K562 (cell line): ENCODE data around the gene GLYATL3. TPM values are rescaled to one million over a fixed set of nuclear protein-coding genes. Genes with fewer than 3 reads are reported as not detected.

Experiments
- ATAC-seq: fragments of 200-7000 bp; cut with Tn5 transposase; 3 replicates; pipeline ENCODE4 v1.9.1; 2020; ENCODE audit warnings: moderate library complexity
- BruUV-seq: library from RNA; stranded (reverse); fragments of 400-500 nt; replicated peaks from 2 replicates; lab custom pipeline; 2021; lab: Mats Ljungman, UMichigan
- CTCF ChIA-PET: fragments of 300-600 bp; formaldehyde crosslinking; extraction: SDS; loops from one replicate; lab custom pipeline; 2021; ENCODE audit warnings: low intra/inter-chr PET ratio; lab: Yijun Ruan, JAX
- POLR2A ChIA-PET: fragments of 300-600, 350-650 bp; sonication (Branson Sonifier 250); formaldehyde crosslinking; extraction: SDS; loops from one replicate; lab custom pipeline; 2021; ENCODE audit warnings: antibody characterized with exemption, inconsistent platforms; lab: Yijun Ruan, JAX
- DNase-seq, 4 experiments: peaks; one replicate each; pipeline versions ENCODE4 v3.0.0 to v3.0.0-alpha.2; 2011 to 2018; ENCODE audit warnings: low spot score in 3 of 4, mixed read lengths in 3 of 4; ENCODE audit errors: extremely low read depth in 1 of 4
- FAIRE-seq: peaks from 2 replicates; lab custom pipeline; 2011; peaks lifted over from hg19 to GRCh38; lab: Jason Lieb, UNC
- H2AFZ ChIP-seq: 2 replicates; pipeline ENCODE4 v1.6.0; 2011; ENCODE audit warnings: low read depth, low read length, control low read depth, inconsistent platforms
- H3K27ac ChIP-seq: fragments of 200-600 bp; 3 replicates; pipeline ENCODE4 v1.8.0; 2011; ENCODE audit warnings: low read depth, mild to moderate bottlenecking, control low read depth, inconsistent platforms, low read length, moderate library complexity, mixed read lengths; ENCODE audit errors: extremely low read depth
- H3K27me3 ChIP-seq, 2 experiments: fragments of 300-600 bp in 1 of 2; 2 replicates in 1 of 2; 3 replicates in 1 of 2; pipeline versions ENCODE4 v1.6.0 to v1.8.0; 2011; ENCODE audit warnings: inconsistent platforms in 2 of 2, low read length in 2 of 2, mild to moderate bottlenecking in 1 of 2, mixed read lengths in 1 of 2, moderate library complexity in 1 of 2; ENCODE audit not compliant: control insufficient read depth in 2 of 2, insufficient read depth in 2 of 2
- H3K36me3 ChIP-seq: fragments of 300-600 bp; 3 replicates; pipeline ENCODE4 v1.8.0; 2011; ENCODE audit warnings: mild to moderate bottlenecking, low read length, inconsistent platforms; ENCODE audit not compliant: control insufficient read depth, insufficient read depth
- H3K4me1 ChIP-seq, 2 experiments: fragments of 200-600 bp in 1 of 2; replicated peaks in 1 of 2; 2 replicates in 1 of 2; 3 replicates in 1 of 2; pipeline versions ENCODE4 v1.5.1 to v1.8.0; 2011; ENCODE audit warnings: inconsistent platforms in 2 of 2, low read length in 2 of 2, mild to moderate bottlenecking in 1 of 2, mixed read lengths in 1 of 2, moderate library complexity in 1 of 2; ENCODE audit not compliant: control insufficient read depth in 2 of 2, insufficient read depth in 2 of 2
- H3K4me2 ChIP-seq: 2 replicates; pipeline ENCODE4 v1.6.1; 2011; ENCODE audit warnings: low read length, control low read depth, inconsistent platforms, mixed read lengths; ENCODE audit not compliant: insufficient read depth
- H3K4me3 ChIP-seq: fragments of 200-600 bp; sonication (generic), shearing (Covaris generic); 2 replicates; pipeline ENCODE4 v1.5.1; 2016; ENCODE audit warnings: control low read depth, inconsistent platforms
- H3K79me2 ChIP-seq: fragments of 200-600 bp; 3 replicates; pipeline ENCODE4 v1.8.0; 2011; ENCODE audit warnings: low read length, inconsistent platforms; ENCODE audit not compliant: control insufficient read depth, insufficient read depth
- H3K9ac ChIP-seq, 2 experiments: 2 replicates each; pipeline versions ENCODE4 v1.6.0 to v1.6.1; 2011; ENCODE audit warnings: low read depth in 2 of 2, low read length in 2 of 2, control low read depth in 1 of 2, inconsistent platforms in 1 of 2, mild to moderate bottlenecking in 1 of 2, mixed read lengths in 1 of 2; ENCODE audit not compliant: insufficient read depth in 1 of 2
- H3K9me1 ChIP-seq: one replicate; pipeline ENCODE4 v1.6.0; 2011; ENCODE audit warnings: inconsistent platforms, mild to moderate bottlenecking, low read length, moderate library complexity; ENCODE audit not compliant: control insufficient read depth, insufficient read depth
- H3K9me3 ChIP-seq: replicated peaks from 2 replicates; pipeline ENCODE4 v1.5.1; 2011; ENCODE audit warnings: low read depth, low read length, inconsistent platforms; ENCODE audit not compliant: control insufficient read depth, insufficient read depth
- H4K20me1 ChIP-seq: replicated peaks from 2 replicates; pipeline ENCODE4 v1.6.1; 2011; ENCODE audit warnings: low read length, inconsistent platforms, mixed read lengths; ENCODE audit not compliant: control insufficient read depth, insufficient read depth
- ARID3A ChIP-seq: IDR thresholded peaks from 2 replicates; pipeline ENCODE4 v1.6.1; 2012; ENCODE audit warnings: low read depth, low read length, improper control_type of control experiment, borderline replicate concordance
- BCOR ChIP-seq: fragments of 450-650 bp; IDR thresholded peaks from 2 replicates; pipeline ENCODE4 v1.6.1; 2016
- BDP1 ChIP-seq: IDR thresholded peaks from 3 replicates; pipeline ENCODE4 v1.6.1; 2011; ENCODE audit not compliant: insufficient read length, insufficient read depth
- CC2D1A ChIP-seq: fragments of 450-650 bp; IDR thresholded peaks from 2 replicates; pipeline ENCODE4 v1.6.1; 2017; ENCODE audit warnings: mild to moderate bottlenecking
- ERF ChIP-seq: fragments of 450-650 bp; formaldehyde crosslinking; IDR thresholded peaks from 2 replicates; pipeline ENCODE4 v1.4.0; 2020; ENCODE audit warnings: mild to moderate bottlenecking, mixed read lengths
- FOXA1 ChIP-seq: fragments of 450-650 bp; IDR thresholded peaks from 2 replicates; pipeline ENCODE4 v1.6.1; 2016; ENCODE audit warnings: mild to moderate bottlenecking, borderline replicate concordance
- FOXM1 ChIP-seq, 2 experiments: fragments of 450-650 bp in 1 of 2; sonication (generic) in 1 of 2; formaldehyde crosslinking in 1 of 2; IDR thresholded peaks; 2 replicates each; pipeline versions ENCODE4 v1.6.1 to v1.9.0; 2017 to 2022; ENCODE audit warnings: low read depth in 2 of 2, mild to moderate bottlenecking in 2 of 2, missing genetic modification reagents in 1 of 2, moderate library complexity in 1 of 2
- MCM3 ChIP-seq: fragments of 450-650 bp; IDR thresholded peaks from 2 replicates; pipeline ENCODE4 v1.6.1; 2016
- MCM5 ChIP-seq: fragments of 450-650 bp; IDR thresholded peaks from 2 replicates; pipeline ENCODE4 v1.6.1; 2016; ENCODE audit warnings: low read depth
- NONO ChIP-seq, 2 experiments: fragments of 200-400 bp in 1 of 2; fragments of 450-650 bp in 1 of 2; formaldehyde crosslinking in 1 of 2; IDR thresholded peaks; 2 replicates each; pipeline ENCODE4 v1.6.1; 2017; ENCODE audit warnings: low read depth in 2 of 2, mild to moderate bottlenecking in 2 of 2, moderate library complexity in 2 of 2, low read length in 1 of 2
- PRMT5 ChIP-seq: sonication (generic); formaldehyde crosslinking; IDR thresholded peaks from 2 replicates; pipeline ENCODE4 v1.5.0; 2020; ENCODE audit warnings: missing genetic modification reagents
- SAFB2 ChIP-seq: fragments of 200-400 bp; formaldehyde crosslinking; IDR thresholded peaks from 2 replicates; pipeline ENCODE4 v1.6.1; 2018; ENCODE audit warnings: borderline replicate concordance, low read length, low read depth, moderate library complexity; ENCODE audit not compliant: severe bottlenecking
- SRSF1 ChIP-seq: fragments of 200-400 bp; formaldehyde crosslinking; IDR thresholded peaks from 2 replicates; pipeline ENCODE4 v1.6.1; 2017; ENCODE audit warnings: mild to moderate bottlenecking, low read depth, low read length, moderate library complexity
- U2AF1 ChIP-seq: fragments of 200-400 bp; formaldehyde crosslinking; optimal IDR thresholded peaks from 2 replicates; pipeline ENCODE3; 2017; ENCODE audit warnings: mild to moderate bottlenecking, low read depth, low read length, moderate library complexity
- ZNF146 ChIP-seq: IDR thresholded peaks from one replicate; pipeline ENCODE4 v1.6.1; 2018; ENCODE audit warnings: missing compliant biosample characterization; ENCODE audit not compliant: unreplicated experiment
- ZNF780A ChIP-seq: fragments of 250-450 bp; sonication (Bioruptor Pico); IDR thresholded peaks from 2 replicates; pipeline ENCODE4 v1.5.0; 2021; ENCODE audit warnings: mild to moderate bottlenecking
- ZNF79 ChIP-seq: fragments of 250-450 bp; sonication (Bioruptor Pico); IDR thresholded peaks from 2 replicates; pipeline ENCODE4 v1.4.0; 2020; ENCODE audit warnings: low read depth, mild to moderate bottlenecking, moderate library complexity
- WGBS: fragments of 100-300 bp; shearing (Covaris generic); methylation state at CpG from one replicate; pipeline ENCODE4 v1.1.6; 2016; ENCODE audit warnings: low coverage, mixed read lengths; ENCODE audit not compliant: insufficient coverage; ENCODE audit errors: missing lambda C conversion rate; 5-methylcytosine and 5-hydroxymethylcytosine counted together
- in situ Hi-C: fragments of 300-500 bp; cut with MboI; formaldehyde crosslinking; loops from 4 replicates; pipeline ENCODE4 v1.15.0; 2018; ENCODE audit warnings: inconsistent platforms, mixed read lengths
- intact Hi-C: fragments of 100-400 bp; cut with micrococcal nuclease; formaldehyde crosslinking; loops from 2 replicates; pipeline ENCODE4 v1.14.2; 2022
- polyA plus RNA-seq, 8 experiments: library from polyadenylated mRNA; depleted of rRNA in 4 of 8; stranded (reverse) in 5 of 8; unstranded in 3 of 8; fragments of >200 nt; fragmentation: Nextera tagmentation in 2 of 8; fragmentation: Illumina TruSeq in 1 of 8; extraction: Ambion mirVana in 2 of 8; extraction: Trizol in 1 of 8; gene quantifications; 2 replicates each; pipeline versions ENCODE4 v1.2.1 to v1.2.3, GENCODE V29; 2011 to 2014; ENCODE audit warnings: inconsistent platforms in 1 of 8, missing spikeins in 1 of 8
- total RNA-seq, 7 experiments: library from RNA; depleted of rRNA in 6 of 7; stranded (reverse); fragments of >200 nt in 6 of 7; fragmentation: Illumina TruSeq in 2 of 7; extraction: Trizol in 2 of 7; gene quantifications; 2 replicates each; pipeline versions ENCODE4 v1.2.1 to v1.2.3, GENCODE V29; 2011 to 2021; ENCODE audit warnings: low replicate concordance in 1 of 7

GLYATL3 gene
- total and polyA plus RNA-seq, 9 of the 15 experiments (the other 6 are each of a cell fraction or from before 2014, with no cell fraction given), result not detected

- peak; percentile 95 for TF ChIP-seq ARID3A
- peak; percentile 35 for TF ChIP-seq FOXM1 (IDR thresholded peaks at IDR 0.05; ENCODE audit: low read depth)
- TF ChIP-seq FOXM1 (CRISPR knock-in tag; IDR thresholded peaks at IDR 0.05; ENCODE audit: low read depth), result no peak
- no peak for TF ChIP-seq SAFB2
- TF ChIP-seq SRSF1, result no peak
- TF ChIP-seq CC2D1A, result peak; percentile 88
- TF ChIP-seq U2AF1, result no peak
Observed at GRCh38 chr6:49531774-49532569, 32.2 kb downstream of the GLYATL3 start (continued).

- Histone ChIP-seq H3K36me3 (no peaks in the 10 kb centered on the region), H3K4me2 (no peak overlapping the region), H3K4me1 (peaks cover 0 to 4% of the 10 kb centered on the region in 2 experiments; a peak in 3 of 5 replicates), H3K9ac (no peak overlapping the region), H2AFZ (no peak overlapping the region), H3K79me2 (no peaks in the 10 kb centered on the region)
- FAIRE-seq (no peak), ATAC-seq (no peak), DNase-seq (no peak)
- intact Hi-C loops, result loop anchor here (1.0 kb wide), 1 partner anchor 72 kb away; no protein-coding TSS in a partner anchor
- WGBS, result 71% methylated on average over 5 of the region's 5 CpGs
- no peak for TF ChIP-seq ERF (CRISPR knock-in tag)
- TF ChIP-seq ZNF79 (CRISPR knock-in tag), result no peak
- no peak for TF ChIP-seq ZNF780A (CRISPR knock-in tag)
- no peak for TF ChIP-seq BDP1
- TF ChIP-seq ZNF146, result no peak
- no peak for TF ChIP-seq BCOR
- TF ChIP-seq PRMT5 (CRISPR knock-in tag), result no peak
- TF ChIP-seq NONO (IDR thresholded peaks at IDR 0.05; ENCODE audit: low read depth in 2 of 2, low read length in 1 of 2), result no peak
- TF ChIP-seq MCM5, result no peak
- TF ChIP-seq MCM3, result no peak
- TF ChIP-seq FOXA1, result no peak
- TF ChIP-seq, all 486 proteins: peak for 0
- Histone ChIP-seq H3K27ac (no peak overlapping the region), H3K9me3 (no peaks in the 10 kb centered on the region), H3K27me3 (no peaks in the 10 kb centered on the region), H3K9me1 (no peaks in the 10 kb centered on the region), H3K4me3 (no peak overlapping the region), H4K20me1 (no peaks in the 10 kb centered on the region)
- in situ Hi-C loops, result loop anchor here (10.0 kb wide), 1 partner anchor 309 kb away; no protein-coding TSS in a partner anchor
- no TSS peak for BruUV-seq
- ChIA-PET CTCF (no interaction called here), POLR2A (no interaction called here)
Observed at GRCh38 chr6:49535795-49536194, 36.1 kb downstream of the GLYATL3 start.
